Measurements from ENCODE around the gene UXS1.
A peak's percentile ranks its signal among the peaks of the same experiment; 100 is the strongest.

Gene UXS1

DNA sequence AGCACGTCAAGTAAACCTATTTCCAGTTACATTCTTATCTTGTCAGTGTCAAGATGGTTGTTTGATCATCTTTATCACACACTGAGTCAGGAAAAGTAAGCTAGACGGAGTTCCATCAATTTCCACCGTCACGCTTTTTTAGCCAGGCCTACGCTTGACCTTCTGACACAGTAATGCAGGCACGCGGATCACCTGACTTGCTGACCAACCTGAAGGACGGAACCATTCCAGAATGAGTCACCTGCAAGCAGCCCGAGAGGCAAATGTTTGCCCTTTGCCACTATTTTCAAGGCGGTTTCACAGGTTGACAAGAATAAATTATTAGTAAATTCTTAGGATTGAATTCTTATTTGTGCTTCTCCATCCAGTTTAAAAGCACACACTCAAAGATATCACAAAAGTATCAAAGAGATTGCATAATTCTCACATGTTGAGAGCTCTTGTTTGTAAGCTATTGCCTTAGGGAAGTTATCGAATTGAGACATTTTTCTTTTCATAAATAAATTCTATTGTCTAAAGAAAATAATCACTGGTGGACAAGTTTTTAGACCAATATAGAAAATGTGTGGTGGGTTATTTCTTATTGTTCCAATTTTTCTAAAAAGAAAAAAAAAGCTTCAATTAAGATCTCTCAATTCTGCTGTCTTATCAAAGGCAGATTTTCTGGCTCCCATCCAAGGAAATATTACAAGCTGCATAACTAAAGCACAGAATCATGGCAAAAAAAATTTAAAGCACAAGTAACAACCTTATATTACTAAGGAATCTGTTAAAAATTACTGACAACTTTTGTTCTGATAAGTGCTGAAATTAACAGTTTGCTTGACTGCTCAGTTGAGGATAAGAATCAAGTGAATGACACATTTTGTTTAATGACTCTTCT is 31.9 kb downstream of the UXS1 start:
- no peak for DNase-seq (ENCODE audit: extremely low read depth in 1 of 2, low read depth in 1 of 2)

DNA sequence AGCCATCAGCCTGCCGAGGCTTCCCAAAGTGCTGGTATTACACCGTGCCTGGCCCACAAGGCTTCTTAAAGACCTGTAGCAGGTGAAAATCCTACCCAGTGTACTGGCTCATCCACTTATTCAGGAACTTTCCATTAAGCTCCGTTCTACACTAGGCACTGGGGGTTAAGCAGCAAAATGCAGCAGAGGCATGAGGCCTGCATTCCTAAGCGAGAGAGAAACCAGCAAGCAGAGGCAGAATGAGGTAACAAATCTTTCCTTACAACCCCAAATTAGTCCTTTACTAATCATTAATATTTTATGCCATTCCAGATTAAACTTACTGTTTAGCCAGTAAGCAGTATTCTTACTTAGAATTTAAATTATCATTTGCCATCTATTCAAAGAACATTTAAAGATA is 32.8 kb downstream of the UXS1 start:
- DNase-seq (ENCODE audit: extremely low read depth in 1 of 2, low read depth in 1 of 2): no peak

DNA sequence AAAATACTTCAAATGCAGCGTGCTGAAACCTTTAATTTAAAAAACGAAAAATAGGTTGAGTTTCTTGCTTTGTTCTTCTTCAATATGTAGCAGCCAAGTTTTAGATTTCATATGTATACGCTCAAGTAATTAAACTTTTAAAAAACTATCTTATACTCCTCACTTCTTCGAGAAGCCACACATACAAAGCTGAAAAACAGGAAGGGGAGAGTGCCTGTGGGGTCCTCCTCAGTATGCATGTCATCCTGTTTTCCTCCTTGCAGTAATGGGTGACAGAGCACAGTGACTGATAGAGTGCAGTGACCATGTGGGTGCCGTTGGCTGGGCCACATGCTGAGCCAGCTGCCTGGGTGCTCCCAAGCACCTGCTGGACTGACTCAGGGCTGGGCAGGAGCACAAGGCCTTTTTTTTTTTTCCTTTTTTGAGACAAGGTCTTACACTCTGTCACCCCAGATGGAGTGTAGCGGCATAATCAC is 33.3 kb downstream of the UXS1 start:
- DNase-seq (ENCODE audit: extremely low read depth in 1 of 2, low read depth in 1 of 2): no peak

DNA sequence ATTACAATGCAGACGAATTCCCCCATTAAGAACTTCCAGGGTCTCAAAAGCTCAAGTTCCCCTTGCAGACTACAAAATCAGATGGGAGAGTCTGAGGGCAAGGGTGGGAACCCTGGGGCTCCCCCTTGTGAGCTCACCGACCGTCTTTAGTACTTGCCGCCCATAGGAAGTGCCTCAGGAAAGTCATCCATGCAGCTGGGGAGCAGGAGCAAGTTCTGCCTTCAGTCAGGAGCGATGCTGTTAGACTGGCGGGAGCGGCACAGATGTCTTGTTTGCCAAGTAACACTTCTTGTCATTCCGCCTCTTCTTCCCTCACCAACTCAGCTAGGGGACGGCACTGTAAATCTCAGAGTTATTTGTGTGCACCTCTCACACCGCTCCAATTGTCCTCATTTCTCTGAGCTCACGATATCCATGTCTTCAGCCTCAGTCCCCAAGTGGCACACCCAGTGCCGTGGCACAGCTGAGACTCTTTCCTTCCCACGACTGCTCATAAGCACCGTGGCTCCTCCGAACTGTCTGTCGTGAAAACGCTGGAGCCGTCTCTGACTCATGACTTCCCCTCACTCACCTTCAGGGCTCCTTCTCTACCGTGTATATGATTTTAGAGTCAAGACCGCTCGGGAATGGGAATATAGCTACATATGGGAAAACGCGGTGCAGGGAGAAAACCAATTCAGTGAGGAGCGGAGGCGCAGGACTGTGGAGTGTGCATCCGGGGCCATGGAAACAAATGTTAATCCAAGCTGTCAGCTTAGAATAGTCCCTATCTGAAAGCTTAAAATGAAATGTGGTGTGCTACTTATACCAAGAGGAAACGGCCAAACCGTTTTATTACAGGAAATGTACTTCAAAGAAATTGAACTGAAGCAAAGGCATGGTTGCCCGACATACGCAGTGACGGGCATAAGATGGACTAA is 34.0 kb downstream of the UXS1 start:
- peak; percentile 37 to 57 for DNase-seq (ENCODE audit: extremely low read depth in 1 of 2, low read depth in 1 of 2)

DNA sequence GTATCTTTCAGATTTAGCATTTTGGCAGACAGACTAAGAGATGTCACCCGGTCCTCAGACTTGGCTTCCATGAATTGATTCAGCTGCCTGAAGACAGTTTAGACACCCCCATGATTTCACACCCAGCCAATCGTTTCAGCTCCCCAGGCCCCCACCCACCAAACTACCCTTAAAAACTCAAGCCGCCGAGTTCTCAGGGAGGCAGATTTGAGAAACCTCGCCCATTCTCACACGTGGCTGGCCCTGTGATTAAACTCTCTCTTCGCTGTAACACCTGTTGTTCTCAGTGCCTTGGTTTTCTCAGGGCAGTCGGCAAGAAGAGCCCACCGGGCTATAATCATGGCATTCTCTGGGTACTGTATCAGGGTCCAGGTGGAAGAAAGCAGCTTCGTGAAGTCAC is 35.2 kb downstream of the UXS1 start:
- DNase-seq (ENCODE audit: extremely low read depth in 1 of 2, low read depth in 1 of 2): no peak

DNA sequence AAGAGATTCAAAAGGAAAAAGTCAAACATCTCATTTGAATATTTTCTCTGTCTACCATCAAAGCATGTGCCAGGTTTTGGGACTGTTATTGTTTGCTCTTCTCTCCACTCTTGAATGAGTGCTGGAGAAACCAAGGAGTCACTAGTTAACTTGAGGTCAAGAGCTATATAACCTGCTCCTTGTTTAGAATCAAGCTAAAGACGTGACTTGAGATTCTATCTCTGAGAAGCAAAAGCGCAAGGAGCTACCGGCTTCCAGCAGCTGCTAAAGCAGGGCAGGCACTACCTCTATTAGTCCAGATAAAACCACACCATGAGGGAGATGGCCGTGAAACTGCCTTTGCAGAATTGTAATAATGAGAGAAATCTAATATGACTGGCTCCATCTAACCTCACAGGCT is 36.0 kb downstream of the UXS1 start:
- DNase-seq (ENCODE audit: extremely low read depth in 1 of 2, low read depth in 1 of 2): no peak

DNA sequence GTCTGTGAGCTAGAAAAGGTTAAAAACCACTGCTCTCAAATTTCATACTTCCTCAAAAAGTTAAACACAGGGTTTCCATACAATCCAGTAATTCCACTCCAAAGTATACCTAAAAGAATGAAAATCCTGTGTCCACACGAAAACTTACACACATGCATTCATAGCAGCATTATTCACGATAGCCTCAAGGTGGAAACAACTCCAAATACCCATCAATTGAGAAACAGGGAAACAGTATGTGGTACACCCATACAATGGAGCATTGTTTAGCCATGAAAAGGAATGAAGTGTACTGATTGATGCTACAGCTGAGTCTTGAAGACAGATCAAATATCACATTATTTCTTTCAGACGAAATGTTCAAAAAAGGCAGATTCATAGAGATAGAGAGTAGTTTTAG is 36.7 kb downstream of the UXS1 start:
- no peak for DNase-seq (ENCODE audit: extremely low read depth in 1 of 2, low read depth in 1 of 2)

DNA sequence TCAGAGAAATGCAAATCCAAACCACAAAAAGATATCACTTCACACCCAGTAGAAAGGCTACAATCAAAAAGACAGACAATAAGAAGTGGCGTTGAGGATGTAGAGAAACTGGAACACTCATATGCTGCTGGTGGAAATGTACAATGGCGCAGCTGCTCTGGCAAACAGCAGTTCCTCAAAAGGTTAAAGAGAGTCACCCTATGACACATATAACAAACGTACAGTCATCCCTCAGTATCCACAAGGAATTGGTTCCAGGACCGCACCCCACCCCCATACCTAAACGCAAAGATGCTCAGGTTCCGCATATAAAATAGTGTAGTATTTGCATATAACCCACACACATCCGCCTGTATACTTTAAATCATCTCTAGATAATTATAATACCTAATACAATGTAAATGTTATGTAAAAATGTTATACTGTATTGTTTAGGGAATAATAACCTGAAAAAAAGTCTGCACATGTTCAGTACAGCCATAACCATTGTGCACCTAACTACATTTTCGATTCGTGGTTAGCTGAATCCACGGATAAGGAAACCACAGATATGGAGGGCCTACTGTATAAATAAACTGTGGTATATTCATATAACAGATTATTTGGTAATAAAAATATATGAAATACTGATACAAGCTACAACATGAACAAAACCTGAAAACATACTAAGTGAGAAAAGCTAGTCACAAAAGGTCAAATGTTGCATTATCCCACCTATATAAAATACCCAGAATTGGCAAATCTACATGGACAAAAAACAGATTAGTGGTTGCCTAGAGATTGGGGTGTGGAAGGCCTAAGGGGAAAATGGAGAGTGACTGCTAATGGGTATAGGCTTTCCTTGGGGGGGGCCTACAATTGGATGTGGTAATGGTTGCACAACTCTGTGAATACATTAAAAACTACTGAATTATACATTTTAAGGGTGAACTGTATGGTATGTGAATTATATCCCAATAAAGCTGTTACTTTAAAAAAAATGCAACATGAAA is 37.5 kb downstream of the UXS1 start:
- no peak for DNase-seq (ENCODE audit: extremely low read depth in 1 of 2, low read depth in 1 of 2)

DNA sequence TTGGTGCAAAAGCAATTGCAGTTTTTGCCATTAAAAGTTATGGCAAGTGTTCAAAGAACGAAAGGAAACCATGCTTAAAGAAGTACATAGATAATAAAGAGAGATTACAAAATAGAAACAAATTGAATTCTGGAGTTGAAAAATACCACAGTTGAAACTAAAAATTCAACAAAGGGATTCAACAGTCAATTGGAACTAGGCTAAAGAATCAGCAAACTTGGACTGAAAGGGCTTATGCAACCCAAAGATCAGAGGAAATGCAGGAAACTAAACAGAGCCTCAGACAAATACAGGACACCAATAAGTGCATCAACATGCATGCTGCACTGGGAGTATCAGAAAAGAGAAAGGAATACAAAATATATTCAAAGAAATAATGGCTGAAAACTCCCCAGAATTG is 40.3 kb downstream of the UXS1 start:
- no peak for DNase-seq (ENCODE audit: extremely low read depth in 1 of 2, low read depth in 1 of 2)

DNA sequence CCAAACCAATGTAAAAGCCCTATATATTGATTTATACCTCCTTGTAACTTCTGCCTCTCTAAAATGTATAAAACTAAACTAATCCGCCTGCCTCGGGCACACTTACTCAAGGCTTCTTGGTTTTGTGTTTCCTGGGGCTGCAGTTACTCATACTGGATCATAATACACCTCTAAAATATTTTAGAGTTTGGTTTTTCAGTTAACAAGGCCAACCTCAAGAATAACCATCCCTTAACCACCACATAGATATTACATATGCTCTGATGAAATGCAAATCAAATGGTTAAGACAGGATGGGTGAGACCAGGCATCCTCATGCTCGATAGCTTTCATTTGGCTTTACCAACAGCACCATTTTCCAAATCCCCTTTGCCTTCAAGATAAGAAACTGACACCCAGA is 46.4 kb downstream of the UXS1 start:
- no peak for DNase-seq (ENCODE audit: extremely low read depth in 1 of 2, low read depth in 1 of 2)

DNA sequence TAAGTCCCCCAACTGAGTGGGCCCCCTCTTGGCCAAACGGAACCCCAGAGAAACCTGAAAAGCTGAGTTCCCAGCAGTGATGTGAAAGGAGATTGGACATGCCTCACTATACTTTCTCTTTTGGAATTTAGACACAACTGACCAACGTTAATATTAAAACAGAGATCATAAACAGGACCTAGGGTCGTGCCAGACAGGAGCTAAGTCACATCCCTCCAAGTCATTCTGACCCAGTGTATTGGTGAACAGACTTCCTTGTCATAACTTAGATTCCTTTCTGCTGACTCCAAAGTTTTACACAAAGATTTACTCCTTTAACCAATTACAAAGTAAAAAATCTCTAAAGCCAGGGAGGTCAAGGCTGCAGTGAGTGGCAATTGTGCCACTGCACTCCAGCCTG is 46.9 kb downstream of the UXS1 start:
- no peak for DNase-seq (ENCODE audit: extremely low read depth in 1 of 2, low read depth in 1 of 2)

DNA sequence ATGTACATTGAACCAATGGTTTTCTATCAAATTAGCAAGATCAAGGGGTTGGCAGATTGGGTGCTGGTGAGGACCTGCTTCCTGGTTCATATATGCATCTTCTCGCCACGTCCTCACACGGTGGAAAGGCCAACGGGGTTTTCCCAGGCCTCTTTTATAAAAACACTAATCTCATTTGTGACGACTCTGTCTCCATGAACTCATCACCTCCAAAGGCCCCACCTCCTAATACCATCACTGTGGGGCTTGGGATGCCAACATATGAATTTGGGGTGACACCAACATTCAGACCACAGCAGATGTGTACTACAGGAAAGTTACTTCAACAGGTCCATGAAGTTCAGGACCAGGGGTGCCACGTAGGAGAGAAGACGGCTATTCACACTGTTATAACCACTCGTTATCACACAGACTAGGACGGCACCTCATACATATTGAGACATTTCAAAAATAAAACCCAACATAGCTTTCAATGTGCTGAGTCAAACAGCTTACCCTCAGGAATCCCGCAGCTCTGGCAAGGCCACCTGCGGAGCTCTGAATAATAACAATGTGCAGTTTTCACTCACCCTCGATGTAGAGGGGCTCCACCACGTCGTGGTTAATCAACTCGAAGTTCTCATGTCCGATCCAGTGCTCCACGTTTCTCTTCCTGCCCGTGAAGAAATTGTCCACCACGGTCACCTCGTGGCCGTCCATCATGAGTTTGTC is 49.3 kb downstream of the UXS1 start:
- no peak for DNase-seq (ENCODE audit: extremely low read depth in 1 of 2, low read depth in 1 of 2)

DNA sequence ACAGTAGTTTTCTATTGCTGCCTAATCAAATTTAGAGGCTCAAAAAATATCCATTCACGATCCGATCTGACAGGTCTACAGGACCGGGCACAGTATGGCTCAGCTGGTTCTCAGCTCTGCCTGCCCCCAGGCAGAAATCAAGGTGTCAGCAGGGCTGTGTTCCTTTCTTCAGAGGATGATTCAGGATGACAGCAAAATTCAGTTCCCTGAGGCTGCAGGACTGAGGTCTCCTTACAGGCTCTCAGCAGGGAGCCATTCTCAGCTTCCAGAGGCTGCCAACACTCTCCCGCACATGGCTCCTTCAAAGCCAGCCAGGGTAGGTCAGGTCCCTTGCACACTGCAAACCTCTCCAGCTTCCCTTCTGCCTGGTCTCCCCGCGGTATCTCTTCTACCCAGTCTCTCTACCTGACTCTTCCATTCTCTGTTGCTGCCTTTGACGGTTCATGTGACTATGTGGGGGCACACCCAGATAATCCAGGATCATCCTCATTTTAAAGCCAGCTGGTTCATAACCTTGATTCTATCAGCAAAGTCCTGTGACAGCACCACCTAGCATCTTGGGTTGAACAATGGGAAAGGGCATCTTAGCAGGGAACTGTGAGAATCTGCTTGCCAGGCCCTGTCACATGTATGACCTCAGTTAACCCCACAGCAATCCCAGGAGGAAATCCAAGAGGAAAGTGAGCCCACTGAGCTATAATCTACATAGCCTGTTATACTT is 50.4 kb downstream of the UXS1 start:
- no peak for DNase-seq (ENCODE audit: extremely low read depth in 1 of 2, low read depth in 1 of 2)

DNA sequence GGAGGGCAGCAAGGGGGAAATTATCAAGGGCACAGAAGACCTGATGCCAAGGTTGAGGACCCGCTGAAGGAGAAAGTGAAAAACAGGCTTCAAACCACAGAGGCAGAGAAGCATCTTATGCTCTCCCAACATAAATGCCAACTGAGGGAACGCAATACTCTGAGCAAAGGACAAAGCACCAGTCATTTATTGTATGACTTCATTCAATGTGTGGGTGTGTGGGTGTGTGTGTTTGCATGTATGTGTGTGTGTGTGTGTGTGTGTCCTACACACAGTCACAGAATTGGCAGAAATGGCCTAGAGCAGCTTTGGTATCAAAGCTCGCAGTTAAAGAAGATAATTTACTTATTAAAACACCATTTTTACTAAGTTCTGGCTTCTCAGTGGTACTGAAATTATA is 51.4 kb downstream of the UXS1 start:
- DNase-seq (ENCODE audit: extremely low read depth in 1 of 2, low read depth in 1 of 2): no peak

DNA sequence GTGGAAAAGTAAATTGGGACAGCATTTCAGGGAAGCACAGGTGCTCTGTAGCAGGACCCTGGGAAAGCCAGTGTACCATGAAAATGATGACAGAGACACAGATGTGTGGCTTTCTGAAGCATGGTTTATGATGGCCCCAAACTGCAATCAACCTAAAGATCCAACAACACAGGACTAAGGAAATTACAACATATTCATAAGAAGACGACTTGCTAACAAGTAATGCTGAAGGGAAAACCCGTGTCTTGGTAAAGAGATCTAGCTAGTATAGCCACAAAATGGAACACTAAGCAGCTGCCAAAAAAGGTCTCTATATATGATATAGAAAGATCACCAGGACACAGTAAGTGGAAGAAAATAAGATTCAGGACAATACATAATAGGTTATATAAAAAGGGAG is 53.2 kb downstream of the UXS1 start:
- DNase-seq (ENCODE audit: extremely low read depth in 1 of 2, low read depth in 1 of 2): no peak

DNA sequence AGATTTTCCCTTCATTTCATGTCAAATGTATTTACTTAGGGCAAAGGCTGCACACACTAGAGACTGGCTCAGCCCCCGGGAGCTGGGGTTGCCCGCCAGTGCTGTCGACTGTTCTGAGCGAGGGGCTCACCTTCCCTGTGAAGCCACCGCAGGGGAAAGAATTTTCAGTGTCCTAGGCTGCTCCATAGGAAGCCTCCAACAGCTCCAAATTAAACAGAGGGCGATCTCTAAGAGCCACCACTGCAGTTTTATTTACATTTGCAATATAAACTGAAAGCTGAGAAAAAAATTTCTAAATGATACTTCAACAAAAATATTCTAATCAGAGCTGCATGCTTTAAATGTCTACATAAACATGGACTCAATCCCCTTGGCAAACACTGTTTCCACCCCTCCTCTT is 54.0 kb downstream of the UXS1 start:
- DNase-seq (ENCODE audit: extremely low read depth in 1 of 2, low read depth in 1 of 2): no peak

DNA sequence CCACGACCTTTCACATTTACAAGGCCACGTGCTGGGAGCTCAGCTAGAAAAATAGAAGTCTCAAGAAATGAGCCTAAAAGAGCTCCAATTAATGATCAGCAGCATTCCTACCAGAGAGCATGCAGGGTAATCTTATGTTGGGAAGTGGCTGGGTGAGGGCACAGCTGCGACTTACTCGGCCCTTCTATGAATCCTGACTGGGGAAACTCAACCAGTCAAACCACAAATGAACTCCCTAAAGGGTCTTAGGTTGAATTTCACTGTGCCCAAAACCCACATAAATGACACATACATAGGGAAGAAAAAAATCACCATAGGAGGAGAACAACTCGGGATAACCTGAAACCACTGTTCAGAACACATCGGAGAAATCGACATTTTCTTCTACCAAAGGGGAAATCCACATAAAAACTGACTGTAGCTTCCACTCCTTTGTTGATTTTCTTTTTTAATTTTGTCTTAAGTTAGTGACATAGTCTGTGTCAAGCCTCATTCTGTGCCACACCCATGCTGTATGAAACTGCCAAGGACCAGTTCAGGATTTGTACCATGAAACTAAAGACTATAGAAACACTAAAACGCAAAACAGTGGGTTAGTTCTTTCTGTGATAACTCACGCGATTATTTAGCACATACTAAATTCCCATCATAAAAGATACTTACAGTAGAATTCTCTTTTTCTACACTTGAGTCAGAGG is 54.7 kb downstream of the UXS1 start:
- DNase-seq (ENCODE audit: extremely low read depth in 1 of 2, low read depth in 1 of 2): no peak

DNA sequence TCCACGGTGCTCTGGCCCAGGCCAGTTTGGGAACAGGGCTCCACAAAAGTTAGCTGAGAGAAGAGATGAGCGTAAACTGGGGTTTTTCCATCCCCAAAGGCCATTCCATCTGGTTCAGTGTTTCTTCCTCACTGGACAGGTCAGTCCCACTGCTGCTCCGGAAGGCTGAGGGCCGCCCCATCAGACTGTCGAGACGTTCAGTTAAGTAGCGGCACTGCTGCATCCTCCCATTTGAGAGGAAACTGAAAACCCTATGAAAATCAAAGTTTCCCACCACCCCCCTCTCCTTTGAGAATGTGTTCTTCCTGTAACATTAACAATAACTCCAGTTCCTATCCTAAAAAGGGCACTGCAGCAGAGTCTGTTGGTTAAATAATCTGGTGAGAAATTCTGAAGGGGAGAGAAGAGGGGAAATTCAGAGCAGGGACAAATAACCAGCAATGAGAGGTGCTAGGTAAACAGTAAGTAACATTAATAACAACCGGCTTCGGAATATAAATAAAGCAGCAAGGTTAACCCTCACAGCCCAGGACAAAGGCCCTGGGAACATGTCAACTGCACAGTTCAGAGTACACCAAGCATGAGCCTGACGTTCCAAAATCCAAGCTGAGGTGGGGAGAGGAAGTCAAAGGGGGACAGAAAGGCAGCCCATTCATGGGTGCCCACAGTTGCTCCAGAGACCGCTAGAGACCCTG is 55.4 kb downstream of the UXS1 start:
- DNase-seq (ENCODE audit: extremely low read depth in 1 of 2, low read depth in 1 of 2): no peak
